LNCAP (cell line): ENCODE results near the gene GCAT.

Source experiments
- TF ChIP-seq, protein P1 (sequence below): fragments of 450-650 bp; IDR thresholded peaks from 2 replicates; pipeline ENCODE4 v1.5.1; 2017; ENCODE audit warnings: mild to moderate bottlenecking

The GCAT gene

DNA sequence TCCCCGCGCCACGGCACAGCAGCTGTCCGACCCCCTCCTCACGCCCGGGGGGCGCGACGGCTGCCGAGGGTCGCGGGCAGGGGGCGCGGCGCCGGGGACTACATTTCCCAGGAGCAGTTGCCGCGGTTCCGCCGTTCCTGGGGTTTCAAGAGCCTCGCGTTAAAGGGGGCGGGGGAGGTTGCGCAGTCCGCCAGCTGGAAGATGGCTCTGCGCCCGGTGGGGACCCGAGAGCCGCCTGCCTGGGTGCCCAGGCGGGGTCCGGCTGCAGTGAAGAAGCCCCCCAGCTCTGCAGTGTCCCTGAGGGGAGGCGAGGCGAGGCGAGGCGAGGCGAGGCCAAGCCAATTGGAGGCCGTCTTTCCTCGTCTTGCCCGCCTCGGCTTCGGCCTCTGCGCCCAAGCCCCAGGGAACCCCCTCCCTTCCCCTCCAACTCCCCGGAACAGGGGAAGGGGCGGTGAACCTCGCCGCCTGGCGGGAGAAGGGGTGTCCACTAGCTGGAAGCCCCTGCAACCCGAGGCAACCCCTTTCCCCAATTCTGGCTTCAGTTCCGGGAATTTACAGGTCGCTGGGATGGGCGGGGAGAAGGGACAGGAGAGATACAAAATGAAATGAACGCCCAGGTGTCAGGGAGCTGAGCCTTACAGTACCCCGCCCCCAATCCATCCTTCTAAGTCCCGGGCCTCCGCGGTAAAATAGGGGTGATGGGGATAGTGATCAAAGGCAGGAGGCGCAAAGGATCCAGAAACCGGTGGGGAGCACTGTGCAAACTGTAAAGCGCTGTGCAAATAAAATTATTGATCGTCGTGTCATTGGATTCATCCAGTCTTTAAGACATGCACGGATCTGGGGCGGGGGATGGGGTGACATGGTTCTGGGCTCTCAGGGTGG lies 5.2 kb upstream of the GCAT start:
- TF ChIP-seq, protein P1, sequence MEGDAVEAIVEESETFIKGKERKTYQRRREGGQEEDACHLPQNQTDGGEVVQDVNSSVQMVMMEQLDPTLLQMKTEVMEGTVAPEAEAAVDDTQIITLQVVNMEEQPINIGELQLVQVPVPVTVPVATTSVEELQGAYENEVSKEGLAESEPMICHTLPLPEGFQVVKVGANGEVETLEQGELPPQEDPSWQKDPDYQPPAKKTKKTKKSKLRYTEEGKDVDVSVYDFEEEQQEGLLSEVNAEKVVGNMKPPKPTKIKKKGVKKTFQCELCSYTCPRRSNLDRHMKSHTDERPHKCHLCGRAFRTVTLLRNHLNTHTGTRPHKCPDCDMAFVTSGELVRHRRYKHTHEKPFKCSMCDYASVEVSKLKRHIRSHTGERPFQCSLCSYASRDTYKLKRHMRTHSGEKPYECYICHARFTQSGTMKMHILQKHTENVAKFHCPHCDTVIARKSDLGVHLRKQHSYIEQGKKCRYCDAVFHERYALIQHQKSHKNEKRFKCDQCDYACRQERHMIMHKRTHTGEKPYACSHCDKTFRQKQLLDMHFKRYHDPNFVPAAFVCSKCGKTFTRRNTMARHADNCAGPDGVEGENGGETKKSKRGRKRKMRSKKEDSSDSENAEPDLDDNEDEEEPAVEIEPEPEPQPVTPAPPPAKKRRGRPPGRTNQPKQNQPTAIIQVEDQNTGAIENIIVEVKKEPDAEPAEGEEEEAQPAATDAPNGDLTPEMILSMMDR, result no peak

DNA sequence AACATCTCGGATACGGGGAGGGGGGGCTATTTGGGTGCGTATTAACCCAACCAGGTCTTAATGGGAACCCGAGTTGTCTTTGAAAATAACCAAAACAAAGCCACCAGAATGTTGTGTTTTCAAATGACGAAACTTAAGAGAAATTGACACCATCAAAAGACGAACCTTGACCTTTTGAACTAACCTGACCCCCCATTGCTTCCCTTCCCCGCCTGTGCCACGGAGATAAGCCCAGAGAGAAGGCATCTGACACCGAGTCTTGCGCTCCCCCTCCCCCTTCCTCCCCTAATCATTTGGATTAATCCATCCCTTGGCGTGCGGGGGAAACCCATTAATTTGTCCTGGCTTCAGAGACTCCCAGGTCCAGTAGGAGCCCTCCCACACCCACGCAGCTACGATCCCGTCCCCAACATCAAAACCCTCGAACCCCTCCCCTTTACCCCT lies 4.5 kb upstream of the GCAT start:
- TF ChIP-seq, protein P1, result no peak

DNA sequence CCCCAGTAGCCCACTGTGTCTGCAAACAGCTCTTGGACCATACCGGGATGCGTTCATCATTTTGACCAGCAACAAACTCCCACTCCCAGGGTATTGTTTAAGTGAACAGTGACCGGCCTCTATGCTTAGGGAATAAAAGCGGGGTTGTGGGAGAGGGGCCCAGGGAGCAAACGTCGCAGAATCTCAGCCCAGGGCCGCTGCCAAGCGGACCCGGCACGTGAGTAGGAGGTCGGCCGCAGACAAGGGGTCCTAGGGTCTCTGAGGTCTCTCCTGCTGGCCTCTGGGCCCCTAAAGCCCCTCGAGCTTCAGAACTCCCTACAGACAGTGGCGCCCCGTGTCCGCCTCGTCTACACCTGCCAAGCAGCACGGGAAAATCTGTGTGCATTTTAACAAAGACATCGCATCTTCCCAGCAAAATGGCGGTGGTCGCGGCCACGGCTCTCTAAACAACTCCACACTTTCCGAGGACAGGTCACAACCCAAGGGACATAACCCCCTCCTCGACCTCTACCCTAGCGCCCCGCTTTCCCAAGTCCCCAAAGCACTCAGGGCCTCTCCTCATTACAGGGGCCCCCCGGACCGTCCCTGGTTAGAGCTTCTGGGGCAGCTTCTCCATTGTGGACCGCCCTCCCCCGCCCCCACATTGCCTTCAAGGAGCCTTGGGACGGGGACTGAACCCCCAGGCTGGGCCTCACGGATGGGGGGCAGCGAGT lies 3.9 kb upstream of the GCAT start:
- TF ChIP-seq, protein P1, result no peak

DNA sequence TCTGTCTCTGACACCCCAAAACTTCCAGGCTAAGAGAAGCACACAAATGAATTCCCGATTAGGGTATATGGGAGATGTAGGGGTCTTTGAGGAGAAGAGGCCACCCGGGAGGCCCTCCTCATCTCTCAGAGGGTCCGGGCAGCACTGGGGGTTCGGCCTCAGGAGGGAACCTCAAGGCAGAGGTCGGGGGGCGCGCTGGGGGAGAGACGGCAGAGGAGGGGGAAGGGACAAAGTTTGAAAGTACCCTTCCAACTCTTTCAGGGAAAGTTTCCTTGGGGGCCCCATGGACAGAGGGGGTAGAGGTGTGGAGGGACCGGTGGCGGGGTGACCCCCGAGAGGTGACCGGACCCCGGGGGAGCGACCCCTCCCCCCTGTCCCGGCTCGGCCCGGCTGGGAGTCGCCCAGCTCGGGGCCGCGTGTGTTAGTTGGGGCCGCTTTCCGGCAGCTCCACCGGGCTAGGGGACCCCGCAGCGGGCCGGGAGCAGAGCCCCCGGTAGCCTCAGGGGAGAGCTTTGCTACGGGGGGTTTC lies 3.3 kb upstream of the GCAT start:
- TF ChIP-seq, protein P1, result no peak

DNA sequence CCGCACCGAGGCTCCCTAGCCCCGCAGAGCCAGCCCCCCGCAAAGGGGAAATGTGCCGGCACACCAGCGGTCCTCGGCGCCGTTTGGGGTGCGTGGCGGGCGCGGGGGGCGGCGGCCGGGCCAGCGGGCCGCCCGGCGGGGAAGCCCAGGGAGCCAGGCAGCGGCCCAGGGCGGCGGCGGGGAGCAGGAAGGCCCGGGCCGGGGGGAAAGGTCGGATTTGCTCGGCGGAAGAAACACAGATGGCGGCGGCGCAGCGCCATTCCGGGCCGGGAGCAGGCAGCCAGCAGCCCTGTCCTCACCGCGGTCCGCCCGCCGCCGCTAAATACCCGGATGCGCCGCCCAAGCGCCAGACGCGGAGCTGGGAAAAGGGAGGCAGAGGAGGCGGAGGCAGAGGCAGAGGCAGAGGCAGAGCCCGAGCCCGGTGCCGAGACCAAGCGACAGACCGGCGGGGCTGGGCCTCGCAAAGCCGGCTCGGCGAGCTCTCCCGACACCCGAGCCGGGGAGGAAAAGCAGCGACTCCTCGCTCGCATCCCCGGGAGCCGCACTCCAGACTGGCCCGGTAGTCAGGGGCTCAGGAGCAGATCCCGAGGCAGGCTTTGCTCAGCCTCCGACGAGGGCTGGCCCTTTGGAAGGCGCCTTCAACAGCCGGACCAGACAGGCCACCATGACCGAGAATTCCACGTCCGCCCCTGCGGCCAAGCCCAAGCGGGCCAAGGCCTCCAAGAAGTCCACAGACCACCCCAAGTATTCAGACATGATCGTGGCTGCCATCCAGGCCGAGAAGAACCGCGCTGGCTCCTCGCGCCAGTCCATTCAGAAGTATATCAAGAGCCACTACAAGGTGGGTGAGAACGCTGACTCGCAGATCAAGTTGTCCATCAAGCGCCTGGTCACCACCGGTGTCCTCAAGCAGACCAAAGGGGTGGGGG lies 2.6 kb upstream of the GCAT start:
- TF ChIP-seq, protein P1, result no peak

DNA sequence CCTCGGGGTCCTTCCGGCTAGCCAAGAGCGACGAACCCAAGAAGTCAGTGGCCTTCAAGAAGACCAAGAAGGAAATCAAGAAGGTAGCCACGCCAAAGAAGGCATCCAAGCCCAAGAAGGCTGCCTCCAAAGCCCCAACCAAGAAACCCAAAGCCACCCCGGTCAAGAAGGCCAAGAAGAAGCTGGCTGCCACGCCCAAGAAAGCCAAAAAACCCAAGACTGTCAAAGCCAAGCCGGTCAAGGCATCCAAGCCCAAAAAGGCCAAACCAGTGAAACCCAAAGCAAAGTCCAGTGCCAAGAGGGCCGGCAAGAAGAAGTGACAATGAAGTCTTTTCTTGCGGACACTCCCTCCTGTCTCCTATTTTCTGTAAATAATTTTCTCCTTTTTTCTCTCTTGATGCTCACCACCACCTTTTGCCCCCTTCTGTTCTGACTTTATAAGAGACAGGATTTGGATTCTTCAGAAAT lies 1.9 kb upstream of the GCAT start:
- TF ChIP-seq, protein P1, result no peak
